IgD-negative memory B cell (primary cell): Measurements from ENCODE around the gene CDKN2C. TPM values are rescaled to one million over a fixed set of nuclear protein-coding genes. Genes with fewer than 3 reads are reported as not detected.

Experiments used
- H3K27ac Mint-ChIP-seq, 3 donors: one replicate each; pipeline ENCODE4 v1.8.0; 2020 to 2022; ENCODE audit warnings: mild to moderate bottlenecking in 3 of 3, mixed read lengths in 3 of 3, moderate library complexity in 1 of 3
- H3K27me3 Mint-ChIP-seq: one replicate; pipeline ENCODE4 v1.8.0; 2021; ENCODE audit warnings: mixed read lengths
- H3K36me3 Mint-ChIP-seq: one replicate; pipeline ENCODE4 v1.8.0; 2020; ENCODE audit warnings: mild to moderate bottlenecking, mixed read lengths
- H3K4me1 Mint-ChIP-seq, 3 donors: one replicate each; pipeline ENCODE4 v1.8.0; 2020 to 2022; ENCODE audit warnings: mixed read lengths in 3 of 3, mild to moderate bottlenecking in 1 of 3
- H3K4me3 Mint-ChIP-seq, 4 donors: one replicate each; pipeline ENCODE4 v1.8.0; 2020 to 2022; ENCODE audit warnings: mild to moderate bottlenecking in 4 of 4, mixed read lengths in 4 of 4, moderate library complexity in 3 of 4
- H3K9me3 Mint-ChIP-seq, 3 donors: one replicate each; pipeline ENCODE4 v1.8.0; 2020 to 2021; ENCODE audit warnings: mixed read lengths in 3 of 3, mild to moderate bottlenecking in 1 of 3
- polyA plus RNA-seq: library from polyadenylated mRNA; unstranded; fragments of 300-500 nt; fragmentation: Illumina TruSeq; gene quantifications from one replicate; pipeline ENCODE4 v1.2.3, GENCODE V29; 2021

CDKN2C gene
- polyA plus RNA-seq, 1 donor from 2014 or later: 6.0 TPM

DNA sequence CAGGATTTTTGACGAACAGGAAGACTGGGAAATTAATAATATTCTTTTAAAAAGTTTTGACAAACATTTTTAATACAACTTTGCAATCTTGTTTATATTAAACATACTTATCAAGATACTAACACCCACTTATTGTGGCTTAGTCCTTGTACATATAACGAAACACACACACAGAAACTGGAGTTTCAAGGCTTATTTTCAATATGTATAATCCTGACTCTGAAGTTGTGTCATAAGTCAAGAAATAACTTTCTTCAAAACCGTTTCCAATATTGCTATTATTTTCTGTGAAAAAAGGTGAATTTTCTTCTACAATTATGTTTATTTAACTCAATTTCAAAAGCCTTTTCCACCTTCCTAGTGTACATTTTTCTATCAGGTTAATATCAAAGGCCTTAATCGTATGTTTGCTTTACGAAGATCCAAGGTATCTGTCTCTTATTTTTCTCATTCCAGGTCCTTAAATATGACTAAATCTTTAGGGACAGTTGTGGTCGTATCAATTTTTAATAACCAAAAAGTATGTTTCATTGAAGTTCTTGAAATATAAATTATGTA is 1.8 kb downstream of the CDKN2C start:
- Mint-ChIP-seq H3K27ac (no peak overlapping the region), H3K9me3 (no peaks in the 10 kb centered on the region), H3K27me3 (peaks cover 26% of the 10 kb centered on the region), H3K36me3 (no peaks in the 10 kb centered on the region), H3K4me1 (peaks cover 10 to 32% (median 20%) of the 10 kb centered on the region in 3 donors), H3K4me3 (peak overlapping the region in 1 of 4 donors; percentile 89)

DNA sequence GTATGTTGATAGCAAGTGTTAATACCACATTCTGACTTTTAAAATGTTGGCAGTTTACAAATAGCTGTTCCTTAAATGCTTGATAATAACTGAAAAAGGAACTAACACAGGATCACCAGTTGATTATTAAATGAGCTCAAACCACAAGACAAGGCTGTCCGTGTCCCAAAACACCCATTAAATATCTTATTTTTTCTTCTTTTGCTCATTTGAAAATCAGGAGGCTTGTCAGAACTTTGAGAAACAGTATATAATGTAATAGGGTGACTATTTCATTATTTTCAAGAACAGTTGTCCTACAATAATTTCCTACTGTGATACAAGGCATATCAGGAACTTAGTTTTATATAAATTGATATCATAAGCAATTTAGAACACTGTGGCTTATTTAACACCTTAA is 2.7 kb downstream of the CDKN2C start:
- Mint-ChIP-seq H3K4me1 (peaks cover 7 to 33% (median 18%) of the 10 kb centered on the region in 3 donors), H3K36me3 (no peaks in the 10 kb centered on the region), H3K9me3 (no peaks in the 10 kb centered on the region), H3K27ac (no peak overlapping the region), H3K27me3 (peaks cover 31% of the 10 kb centered on the region), H3K4me3 (no peak overlapping the region)

DNA sequence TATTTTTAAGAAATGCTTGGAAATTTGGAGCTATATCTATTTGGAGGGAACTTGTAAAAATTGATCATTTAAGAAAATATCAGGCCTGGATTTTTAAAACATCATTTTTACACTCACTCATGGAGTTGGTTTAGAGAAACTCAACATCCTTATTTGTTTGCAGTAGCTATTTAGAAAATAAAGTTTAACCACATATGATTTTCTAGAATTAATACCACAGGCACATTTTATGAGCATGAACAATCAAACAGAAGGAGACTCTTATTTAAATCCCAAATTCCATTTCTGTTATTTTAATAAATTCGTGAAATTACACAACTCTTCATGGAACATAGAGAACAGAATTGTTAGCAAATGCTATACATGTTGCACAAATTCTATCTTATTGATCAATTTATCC is 3.2 kb downstream of the CDKN2C start:
- Mint-ChIP-seq H3K36me3 (no peaks in the 10 kb centered on the region), H3K4me3 (peak overlapping the region in 1 of 4 donors; percentile 23), H3K4me1 (peaks cover 7 to 33% (median 18%) of the 10 kb centered on the region in 3 donors), H3K9me3 (no peaks in the 10 kb centered on the region), H3K27ac (no peak overlapping the region), H3K27me3 (peaks cover 31% of the 10 kb centered on the region)

DNA sequence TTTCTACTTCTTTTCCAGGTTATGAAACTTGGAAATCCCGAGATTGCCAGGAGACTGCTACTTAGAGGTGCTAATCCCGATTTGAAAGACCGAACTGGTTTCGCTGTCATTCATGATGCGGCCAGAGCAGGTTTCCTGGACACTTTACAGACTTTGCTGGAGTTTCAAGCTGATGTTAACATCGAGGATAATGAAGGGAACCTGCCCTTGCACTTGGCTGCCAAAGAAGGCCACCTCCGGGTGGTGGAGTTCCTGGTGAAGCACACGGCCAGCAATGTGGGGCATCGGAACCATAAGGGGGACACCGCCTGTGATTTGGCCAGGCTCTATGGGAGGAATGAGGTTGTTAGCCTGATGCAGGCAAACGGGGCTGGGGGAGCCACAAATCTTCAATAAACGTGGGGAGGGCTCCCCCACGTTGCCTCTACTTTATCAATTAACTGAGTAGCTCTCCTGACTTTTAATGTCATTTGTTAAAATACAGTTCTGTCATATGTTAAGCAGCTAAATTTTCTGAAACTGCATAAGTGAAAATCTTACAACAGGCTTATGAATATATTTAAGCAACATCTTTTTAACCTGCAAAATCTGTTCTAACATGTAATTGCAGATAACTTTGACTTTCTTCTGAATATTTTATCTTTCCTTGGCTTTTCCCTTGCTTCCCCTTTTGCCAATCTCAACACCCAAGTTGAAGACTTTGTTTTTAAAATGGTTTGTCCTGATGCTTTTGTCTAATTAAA is 4.0 kb downstream of the CDKN2C start:
- H3K27ac Mint-ChIP-seq: peak overlapping the region in 1 of 3 donors; percentile 67
- no peaks in the 10 kb centered on the region for H3K9me3 Mint-ChIP-seq
- H3K36me3 Mint-ChIP-seq: no peaks in the 10 kb centered on the region
- H3K27me3 Mint-ChIP-seq: peaks cover 33% of the 10 kb centered on the region
- peaks cover 13 to 39% (median 23%) of the 10 kb centered on the region in 3 donors for H3K4me1 Mint-ChIP-seq
- H3K4me3 Mint-ChIP-seq: peak overlapping the region in 2 of 4 donors; percentile 17 to 23

DNA sequence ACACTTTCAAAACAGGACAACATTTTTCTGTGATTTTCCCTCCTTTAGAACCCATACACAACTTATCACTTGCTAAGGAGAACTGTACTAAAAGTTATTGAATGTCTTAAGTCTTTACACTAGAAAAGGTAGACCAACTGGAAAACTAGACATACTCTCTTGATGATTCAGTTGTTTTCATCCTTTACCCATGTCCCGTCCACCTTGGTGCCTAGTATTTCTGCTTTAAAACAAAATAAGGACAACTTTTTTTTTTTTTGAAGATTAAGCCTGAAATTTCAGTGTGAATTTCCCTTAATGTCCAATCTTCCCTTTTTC is 4.5 kb downstream of the CDKN2C start:
- Mint-ChIP-seq H3K4me3 (peak overlapping the region in 1 of 4 donors; percentile 15), H3K9me3 (no peaks in the 10 kb centered on the region), H3K4me1 (peaks cover 14 to 43% (median 24%) of the 10 kb centered on the region in 3 donors), H3K27ac (peak overlapping the region in 1 of 3 donors; percentile 67), H3K36me3 (no peaks in the 10 kb centered on the region), H3K27me3 (peaks cover 33% of the 10 kb centered on the region)

DNA sequence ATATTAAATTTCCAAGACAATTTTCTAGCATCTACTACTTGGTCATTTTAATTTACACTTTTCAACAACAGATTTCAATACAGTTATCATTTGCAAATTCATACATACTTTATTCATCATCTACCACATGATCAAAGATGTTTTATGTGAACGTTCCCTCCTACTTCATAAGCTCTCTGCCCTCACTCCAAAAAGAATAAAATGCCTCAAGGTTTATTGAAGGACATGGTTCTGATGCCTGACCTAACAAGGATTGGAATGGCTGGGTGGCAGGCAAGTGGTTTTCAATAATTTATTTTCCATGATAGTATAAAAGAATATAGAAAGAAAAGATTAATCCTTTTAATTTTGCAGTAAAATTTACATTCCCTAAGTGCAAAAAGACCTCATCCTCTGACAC is 5.4 kb downstream of the CDKN2C start:
- Mint-ChIP-seq H3K4me1 (peaks cover 12 to 37% (median 16%) of the 10 kb centered on the region in 3 donors), H3K27ac (no peak overlapping the region), H3K9me3 (no peaks in the 10 kb centered on the region), H3K36me3 (no peaks in the 10 kb centered on the region), H3K4me3 (peak overlapping the region in 1 of 4 donors; percentile 45), H3K27me3 (peaks cover 25% of the 10 kb centered on the region)

DNA sequence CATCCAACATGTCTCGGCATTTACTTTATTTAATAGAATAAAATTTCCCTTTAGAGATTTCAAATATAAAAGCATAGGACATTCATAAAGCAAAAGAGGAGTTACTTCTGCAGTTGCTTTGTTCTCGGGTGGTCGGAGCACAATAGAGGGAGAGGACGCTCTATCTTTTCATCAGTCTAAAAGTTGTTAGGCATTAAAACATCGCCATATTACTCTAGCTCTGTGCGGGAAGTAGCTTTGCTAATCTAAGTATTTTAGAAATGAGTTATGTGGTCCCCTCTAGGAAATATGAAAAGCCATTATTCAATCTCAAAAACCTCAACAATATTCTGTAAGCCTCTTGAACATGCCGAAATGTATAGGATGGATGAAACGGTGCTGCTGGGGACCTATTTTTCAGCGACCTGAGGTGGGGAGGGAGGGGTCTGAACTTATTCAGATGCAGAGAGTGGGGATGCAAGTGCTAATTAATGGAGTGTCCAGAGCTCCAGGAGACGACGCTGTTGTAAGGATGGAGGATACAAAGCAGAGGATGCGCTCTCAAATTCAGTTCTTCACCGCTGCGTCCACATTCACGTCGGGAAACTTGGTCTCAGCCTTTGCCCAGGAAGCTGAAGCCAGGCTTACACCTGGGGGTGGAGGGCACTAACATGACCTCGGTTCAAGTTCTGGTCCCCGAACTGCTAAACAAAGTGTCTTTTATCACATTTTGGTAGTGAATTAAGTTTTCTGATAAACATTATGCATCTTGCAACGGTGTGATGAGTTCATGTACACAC is 6.3 kb downstream of the CDKN2C start:
- Mint-ChIP-seq H3K4me3 (peak overlapping the region; percentile 77 to 93 (median 88)), H3K27ac (peak overlapping the region in 1 of 3 donors; percentile 79), H3K27me3 (peaks cover 22% of the 10 kb centered on the region), H3K36me3 (no peaks in the 10 kb centered on the region), H3K9me3 (no peaks in the 10 kb centered on the region), H3K4me1 (peaks cover 12 to 37% (median 15%) of the 10 kb centered on the region in 3 donors)

DNA sequence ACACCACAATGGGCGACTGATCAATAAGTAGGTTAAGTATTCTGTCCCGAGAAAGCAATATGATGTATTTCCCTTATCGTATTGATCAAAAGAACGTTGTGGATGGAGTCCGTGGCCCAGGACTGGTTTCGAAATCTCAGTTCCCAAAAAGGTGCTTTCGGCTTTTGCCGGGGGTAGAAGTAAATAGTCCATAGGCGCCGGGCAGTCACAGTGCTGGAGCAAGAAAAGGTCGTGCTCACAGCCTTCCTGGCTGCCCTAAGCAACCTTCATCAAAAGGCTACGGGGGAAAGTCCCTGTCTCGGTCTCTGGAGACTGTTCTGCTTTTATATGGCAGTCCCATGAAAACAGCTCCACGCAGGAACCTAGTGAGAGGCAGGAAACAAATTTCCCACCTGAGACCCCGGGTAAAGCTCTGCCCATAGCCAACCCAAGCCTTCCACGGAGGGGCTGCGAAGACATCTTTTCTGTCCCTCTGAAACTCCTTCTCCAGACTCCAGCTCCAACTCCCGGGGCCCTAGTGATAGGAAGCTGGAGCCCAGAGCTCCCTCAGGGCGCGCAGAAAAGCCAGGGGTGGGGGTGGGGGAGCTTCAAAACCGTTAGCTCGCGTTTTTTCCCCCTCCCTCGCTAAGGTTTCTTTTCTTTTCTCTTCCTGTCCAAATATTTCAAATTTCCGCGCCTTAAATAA is 7.0 kb downstream of the CDKN2C start:
- H3K36me3 Mint-ChIP-seq: no peaks in the 10 kb centered on the region
- H3K9me3 Mint-ChIP-seq: no peaks in the 10 kb centered on the region
- H3K27ac Mint-ChIP-seq: peak overlapping the region in 2 of 3 donors; percentile 50 to 79

DNA sequence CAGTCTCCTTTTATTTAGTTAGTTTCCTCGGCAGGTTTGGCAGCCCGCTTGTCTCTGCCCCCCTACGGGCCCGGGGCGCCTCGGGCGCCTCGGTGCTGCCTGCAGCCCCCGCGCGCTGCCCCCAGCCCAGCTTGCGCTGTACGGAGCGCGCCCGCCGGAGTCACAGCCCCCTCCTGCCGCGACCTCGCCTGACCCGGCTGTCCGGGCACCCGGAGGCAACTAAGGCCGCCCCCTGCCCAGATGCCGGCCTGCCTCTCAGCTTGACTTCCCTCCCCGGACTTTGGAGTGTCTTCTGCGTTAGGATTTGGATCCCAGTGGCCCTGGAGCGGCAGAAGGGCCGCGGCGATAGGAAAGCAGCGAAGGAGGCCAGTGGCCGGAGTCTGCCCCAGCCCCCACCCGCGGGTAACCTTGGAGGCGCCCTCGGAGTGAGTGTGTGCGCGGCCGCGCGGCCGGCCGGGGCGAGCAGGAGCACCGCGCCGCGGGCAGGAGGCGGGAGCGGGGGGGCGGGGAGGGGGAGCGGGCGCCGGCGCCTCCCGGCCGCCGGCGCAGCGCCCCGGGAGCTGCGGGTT is 7.6 kb downstream of the CDKN2C start:
- Mint-ChIP-seq H3K27me3 (peaks cover 22% of the 10 kb centered on the region), H3K27ac (peak overlapping the region in 2 of 3 donors; percentile 50 to 79), H3K9me3 (no peaks in the 10 kb centered on the region), H3K36me3 (no peaks in the 10 kb centered on the region), H3K4me1 (peaks cover 12 to 37% (median 15%) of the 10 kb centered on the region in 3 donors), H3K4me3 (peak overlapping the region; percentile 77 to 93 (median 88))

More for the DNA sequence above, 7.0 kb downstream of the CDKN2C start:
- Mint-ChIP-seq H3K27me3 (peaks cover 22% of the 10 kb centered on the region), H3K4me1 (peaks cover 12 to 37% (median 15%) of the 10 kb centered on the region in 3 donors), H3K4me3 (peak overlapping the region; percentile 77 to 93 (median 88))

DNA sequence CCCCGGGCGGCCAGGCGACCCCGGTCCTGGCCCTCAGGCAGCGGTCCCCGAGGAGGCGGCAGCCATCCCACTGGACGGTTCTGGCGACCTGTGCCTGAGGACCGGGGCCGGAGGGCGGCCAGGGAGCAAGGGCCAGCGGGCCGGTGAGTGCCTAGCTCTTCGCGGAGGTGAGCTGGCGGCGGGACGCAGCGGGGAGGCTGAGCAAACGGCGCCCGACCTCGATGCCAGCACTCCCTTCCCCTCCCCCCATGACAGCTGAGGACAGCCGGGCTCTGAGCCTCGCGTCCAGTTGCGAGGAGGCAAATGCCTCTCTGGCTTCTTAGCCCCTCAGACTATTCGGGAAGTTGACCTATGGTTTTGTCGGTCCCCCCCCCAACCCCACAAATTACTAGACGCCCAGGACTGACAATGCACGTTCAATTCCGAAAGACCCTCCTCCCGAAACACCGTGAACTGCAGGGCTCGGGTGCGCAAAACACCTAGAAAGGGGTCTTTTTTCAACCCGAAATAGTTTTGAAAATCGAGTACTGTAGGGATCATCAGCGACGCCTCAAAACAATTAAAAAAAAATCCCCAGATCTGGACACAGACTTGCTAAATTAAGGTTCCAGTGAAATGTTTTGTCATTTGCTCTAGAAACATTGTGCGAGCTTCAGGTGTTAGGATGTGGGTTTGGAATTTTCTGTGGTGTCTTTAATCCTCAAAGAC is 8.3 kb downstream of the CDKN2C start:
- H3K27ac Mint-ChIP-seq: peak overlapping the region in 2 of 3 donors; percentile 53 to 94
- H3K27me3 Mint-ChIP-seq: peaks cover 22% of the 10 kb centered on the region
- peaks cover 12 to 37% (median 15%) of the 10 kb centered on the region in 3 donors for H3K4me1 Mint-ChIP-seq
- H3K9me3 Mint-ChIP-seq: no peaks in the 10 kb centered on the region
- H3K36me3 Mint-ChIP-seq: no peaks in the 10 kb centered on the region
- H3K4me3 Mint-ChIP-seq: peak overlapping the region; percentile 72 to 97 (median 80)

DNA sequence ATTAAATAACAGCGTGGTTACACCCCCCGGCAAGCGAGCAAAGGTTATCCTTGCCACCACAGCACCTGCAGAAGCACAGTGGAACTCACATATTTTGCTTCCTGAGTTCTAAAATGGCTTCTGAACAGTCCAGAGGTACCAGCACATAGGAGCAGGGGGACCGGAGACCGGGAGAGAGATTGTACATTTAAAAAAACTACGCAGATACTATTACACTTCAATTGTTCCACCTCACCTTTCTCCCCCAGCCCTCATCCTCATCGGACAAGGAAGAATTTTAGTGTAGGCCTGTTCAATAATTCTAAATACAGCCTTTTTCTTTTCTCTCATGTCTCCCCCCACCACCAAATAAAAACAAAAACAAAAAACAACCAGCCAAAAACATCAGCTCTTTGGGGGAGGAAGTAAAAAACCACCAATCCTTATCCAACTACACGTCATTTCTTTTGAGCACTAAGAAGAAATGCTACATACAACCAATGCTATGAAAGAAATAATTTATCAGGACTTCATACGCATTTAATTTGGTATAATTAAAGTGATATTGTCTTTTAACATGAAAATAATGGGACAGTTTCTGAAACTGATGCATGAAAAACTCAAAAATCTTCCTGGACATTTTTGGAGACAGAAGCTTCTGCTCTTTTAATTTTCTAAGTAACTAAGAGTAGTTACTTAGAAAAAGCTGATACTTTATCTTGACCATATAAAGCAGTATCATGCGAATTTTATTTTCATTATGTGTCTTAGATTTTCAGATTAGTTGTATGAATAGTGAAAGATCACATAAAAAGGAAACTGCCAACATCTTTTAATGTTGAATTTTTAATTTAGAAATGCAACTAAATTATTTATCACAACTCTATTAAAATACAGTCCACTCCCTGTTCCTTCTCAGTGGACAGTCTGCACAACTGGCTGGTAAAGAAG is 9.1 kb downstream of the CDKN2C start:
- Mint-ChIP-seq H3K4me1 (peaks cover 12 to 29% (median 15%) of the 10 kb centered on the region in 3 donors), H3K27me3 (peaks cover 20% of the 10 kb centered on the region), H3K9me3 (no peaks in the 10 kb centered on the region), H3K36me3 (no peaks in the 10 kb centered on the region), H3K4me3 (peak overlapping the region; percentile 72 to 97 (median 80)), H3K27ac (peak overlapping the region in 2 of 3 donors; percentile 53 to 94)

DNA sequence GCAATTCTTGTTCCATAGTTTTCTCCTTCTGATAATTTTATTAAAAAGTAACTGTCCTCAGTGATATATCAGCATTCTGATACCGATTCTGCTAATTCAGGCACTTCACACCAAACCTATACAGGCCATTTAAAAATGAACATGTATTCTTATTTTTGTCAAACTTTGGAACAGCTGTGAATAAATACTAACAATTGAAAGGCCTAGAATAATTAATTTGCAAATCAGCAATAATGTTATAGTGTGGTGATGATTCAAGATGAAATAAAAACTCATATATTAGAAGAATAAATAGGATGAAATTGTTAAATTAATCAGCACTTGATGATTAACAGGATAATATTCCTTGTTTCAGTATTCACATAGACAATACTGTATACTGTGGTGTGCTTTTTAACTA is 9.9 kb downstream of the CDKN2C start:
- Mint-ChIP-seq H3K27ac (no peak overlapping the region), H3K4me1 (peaks cover 12 to 24% (median 15%) of the 10 kb centered on the region in 3 donors), H3K9me3 (no peaks in the 10 kb centered on the region), H3K4me3 (peak overlapping the region in 1 of 4 donors; percentile 20), H3K36me3 (no peaks in the 10 kb centered on the region), H3K27me3 (peaks cover 17% of the 10 kb centered on the region)

DNA sequence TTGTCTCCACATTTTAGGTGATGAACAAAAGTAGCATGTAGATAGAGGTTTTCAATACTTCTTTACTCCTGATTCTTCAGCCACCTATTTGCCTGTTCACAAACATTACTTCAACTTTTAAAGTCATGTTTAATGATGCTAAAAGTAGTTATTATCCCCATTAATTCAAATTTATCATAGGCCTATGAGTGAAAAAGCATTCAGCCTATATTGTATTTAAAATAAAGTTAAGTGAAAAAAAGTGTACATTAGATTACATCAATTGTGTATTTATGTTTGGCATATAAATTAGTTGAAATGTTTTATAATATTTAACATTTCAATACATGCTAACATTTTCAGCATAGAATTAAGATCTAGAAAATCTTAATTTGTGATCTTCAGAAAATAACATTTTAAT is 10.5 kb downstream of the CDKN2C start:
- Mint-ChIP-seq H3K27ac (no peak overlapping the region), H3K4me1 (peaks cover 12 to 24% (median 15%) of the 10 kb centered on the region in 3 donors), H3K4me3 (peak overlapping the region in 1 of 4 donors; percentile 52), H3K27me3 (peaks cover 16% of the 10 kb centered on the region), H3K36me3 (no peaks in the 10 kb centered on the region), H3K9me3 (no peaks in the 10 kb centered on the region)
